Measurements from ENCODE around the gene GAL3ST2.
"Not testable (repeated sequence)": the region's sequence is repeated elsewhere in the genome, so short reads cannot be mapped to it uniquely, and the experiment has no call there.

The GAL3ST2 gene

GRCh38 chr2:241809383-241810306, 33.0 kb downstream of the GAL3ST2 start:
- DNase-seq (ENCODE audit: low read depth in 3 of 3) = no peak

- DNase-seq (ENCODE audit: low read depth in 3 of 3) = no peak
Observed at GRCh38 chr2:241810307-241811200, 33.9 kb downstream of the GAL3ST2 start.

GRCh38 chr2:241811201-241811951, 34.8 kb downstream of the GAL3ST2 start:
- DNase-seq (ENCODE audit: low read depth in 3 of 3) = no peak

GRCh38 chr2:241811952-241812729, 35.5 kb downstream of the GAL3ST2 start:
- no peak for DNase-seq (ENCODE audit: low read depth in 3 of 3)

GRCh38 chr2:241812730-241813643, 36.4 kb downstream of the GAL3ST2 start:
- DNase-seq (ENCODE audit: low read depth in 3 of 3) = no peak

- no peak for DNase-seq (ENCODE audit: low read depth in 3 of 3)
Observed at GRCh38 chr2:241813644-241814392, 37.2 kb downstream of the GAL3ST2 start.

GRCh38 chr2:241814393-241814642, 37.7 kb downstream of the GAL3ST2 start:
- DNase-seq (ENCODE audit: low read depth in 3 of 3) = no peak

GRCh38 chr2:241814643-241815476, 38.2 kb downstream of the GAL3ST2 start:
- no peak for DNase-seq (ENCODE audit: low read depth in 3 of 3)

- no peak for DNase-seq (ENCODE audit: low read depth in 3 of 3)
Observed at GRCh38 chr2:241815477-241816430, 39.1 kb downstream of the GAL3ST2 start.

- no peak for DNase-seq (ENCODE audit: low read depth in 3 of 3)
Observed at GRCh38 chr2:241816431-241817121, 40.0 kb downstream of the GAL3ST2 start.

GRCh38 chr2:241817126-241817820, 40.7 kb downstream of the GAL3ST2 start:
- no peak for DNase-seq (ENCODE audit: low read depth in 3 of 3)

- DNase-seq (ENCODE audit: low read depth in 3 of 3) = not testable (repeated sequence)
Observed at GRCh38 chr2:241817821-241818215, 41.2 kb downstream of the GAL3ST2 start.

GRCh38 chr2:241818229-241818942, 41.8 kb downstream of the GAL3ST2 start:
- no peak for DNase-seq (ENCODE audit: low read depth in 3 of 3)

- DNase-seq (ENCODE audit: low read depth in 3 of 3) = no peak
Observed at GRCh38 chr2:241818943-241819270, 42.3 kb downstream of the GAL3ST2 start.

GRCh38 chr2:241819947-241820624, 43.5 kb downstream of the GAL3ST2 start:
- DNase-seq (ENCODE audit: low read depth in 3 of 3) = not testable (repeated sequence)

All from stimulated activated CD4-positive, alpha-beta T cell treated with anti-CD3 and anti-CD28 coated beads, TNF-alpha, amount 100 ng/mL, for 4 hours (primary cell).